HL-60 (cell line): ENCODE data around the gene EVA1A.

Source experiments
- DNase-seq, 2 experiments: peaks; one replicate each; pipeline ENCODE4 v3.0.0-alpha.2; 2010 to 2020; ENCODE audit warnings: low read depth in 1 of 2, low spot score in 1 of 2
- H3K27ac ChIP-seq: fragments of 250-450 bp; sonication (Bioruptor Pico); replicated peaks from 2 replicates; pipeline ENCODE4 v1.5.1; 2020; ENCODE audit warnings: mild to moderate bottlenecking, moderate library complexity
- H3K27me3 ChIP-seq: fragments of 250-450 bp; sonication (Bioruptor Pico); 2 replicates; pipeline ENCODE4 v1.5.1; 2021; ENCODE audit warnings: mild to moderate bottlenecking, moderate library complexity; ENCODE audit not compliant: insufficient read depth, poor library complexity, severe bottlenecking
- H3K4me3 ChIP-seq: replicated peaks from 2 replicates; pipeline ENCODE4 v1.5.1; 2011; ENCODE audit warnings: mild to moderate bottlenecking, control low read depth, low read length; ENCODE audit not compliant: insufficient read depth
- CTCF ChIP-seq: IDR thresholded peaks from one replicate; pipeline ENCODE4 v1.5.1; 2011; ENCODE audit warnings: low read length, control low read depth, inconsistent platforms; ENCODE audit not compliant: insufficient read depth
- GABPA ChIP-seq: IDR thresholded peaks from 2 replicates; pipeline ENCODE4 v1.6.1; 2012; ENCODE audit warnings: low read depth
- POLR2AphosphoS5 ChIP-seq: IDR thresholded peaks from 2 replicates; pipeline ENCODE4 v1.6.1; 2012; ENCODE audit warnings: low read depth
- SPI1 ChIP-seq: IDR thresholded peaks from 2 replicates; pipeline ENCODE4 v1.6.1; 2012; ENCODE audit warnings: low read depth, mild to moderate bottlenecking, borderline replicate concordance
- TF ChIP-seq, protein P1 (sequence below): IDR thresholded peaks from 2 replicates; pipeline ENCODE4 v1.6.1; 2012; ENCODE audit warnings: low read depth; ENCODE audit not compliant: insufficient replicate concordance

Gene EVA1A

GRCh38 chr2:75465317-75465984 lies 95.3 kb downstream of the EVA1A start:
- Histone ChIP-seq H3K27ac (no peak overlapping the region), H3K4me3 (no peak overlapping the region), H3K27me3 (no peaks in the 10 kb centered on the region)
- no peak for TF ChIP-seq CTCF
- TF ChIP-seq POLR2AphosphoS5: no peak
- DNase-seq: no peak

DNA sequence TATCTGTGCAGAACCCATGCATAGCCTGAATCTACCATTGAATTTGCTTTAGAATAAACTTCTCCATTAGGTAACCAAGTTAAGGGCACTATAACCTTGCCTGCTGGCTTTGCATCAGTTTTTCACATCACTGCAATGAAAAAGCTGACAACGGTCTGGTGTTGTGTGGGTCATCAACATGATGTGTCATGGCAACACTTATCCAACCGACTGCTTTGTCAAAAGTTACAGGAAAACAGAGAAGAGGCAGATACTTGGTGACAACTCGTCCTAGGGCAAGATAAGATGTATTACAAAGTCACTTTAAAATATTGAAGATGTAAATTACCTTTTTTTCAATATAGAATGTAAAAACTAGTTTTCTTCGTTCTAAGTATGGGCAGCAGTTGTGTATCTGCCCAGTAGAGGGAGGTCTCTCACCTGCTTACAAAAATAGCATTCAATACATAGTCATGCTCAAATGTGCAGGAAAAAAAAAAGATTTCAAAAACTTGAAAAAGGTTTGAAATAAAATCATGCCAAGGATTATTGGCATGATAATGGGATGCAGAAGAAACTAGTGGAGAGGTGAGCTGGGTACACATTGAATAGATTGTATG lies 96.3 kb downstream of the EVA1A start:
- DNase-seq: no peak
- Histone ChIP-seq H3K27ac (no peak overlapping the region), H3K4me3 (no peak overlapping the region), H3K27me3 (no peaks in the 10 kb centered on the region)
- TF ChIP-seq POLR2AphosphoS5: no peak
- TF ChIP-seq CTCF: no peak
- TF ChIP-seq, protein P1, sequence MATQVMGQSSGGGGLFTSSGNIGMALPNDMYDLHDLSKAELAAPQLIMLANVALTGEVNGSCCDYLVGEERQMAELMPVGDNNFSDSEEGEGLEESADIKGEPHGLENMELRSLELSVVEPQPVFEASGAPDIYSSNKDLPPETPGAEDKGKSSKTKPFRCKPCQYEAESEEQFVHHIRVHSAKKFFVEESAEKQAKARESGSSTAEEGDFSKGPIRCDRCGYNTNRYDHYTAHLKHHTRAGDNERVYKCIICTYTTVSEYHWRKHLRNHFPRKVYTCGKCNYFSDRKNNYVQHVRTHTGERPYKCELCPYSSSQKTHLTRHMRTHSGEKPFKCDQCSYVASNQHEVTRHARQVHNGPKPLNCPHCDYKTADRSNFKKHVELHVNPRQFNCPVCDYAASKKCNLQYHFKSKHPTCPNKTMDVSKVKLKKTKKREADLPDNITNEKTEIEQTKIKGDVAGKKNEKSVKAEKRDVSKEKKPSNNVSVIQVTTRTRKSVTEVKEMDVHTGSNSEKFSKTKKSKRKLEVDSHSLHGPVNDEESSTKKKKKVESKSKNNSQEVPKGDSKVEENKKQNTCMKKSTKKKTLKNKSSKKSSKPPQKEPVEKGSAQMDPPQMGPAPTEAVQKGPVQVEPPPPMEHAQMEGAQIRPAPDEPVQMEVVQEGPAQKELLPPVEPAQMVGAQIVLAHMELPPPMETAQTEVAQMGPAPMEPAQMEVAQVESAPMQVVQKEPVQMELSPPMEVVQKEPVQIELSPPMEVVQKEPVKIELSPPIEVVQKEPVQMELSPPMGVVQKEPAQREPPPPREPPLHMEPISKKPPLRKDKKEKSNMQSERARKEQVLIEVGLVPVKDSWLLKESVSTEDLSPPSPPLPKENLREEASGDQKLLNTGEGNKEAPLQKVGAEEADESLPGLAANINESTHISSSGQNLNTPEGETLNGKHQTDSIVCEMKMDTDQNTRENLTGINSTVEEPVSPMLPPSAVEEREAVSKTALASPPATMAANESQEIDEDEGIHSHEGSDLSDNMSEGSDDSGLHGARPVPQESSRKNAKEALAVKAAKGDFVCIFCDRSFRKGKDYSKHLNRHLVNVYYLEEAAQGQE: no peak
- no peak for TF ChIP-seq GABPA
- no peak for TF ChIP-seq SPI1

GRCh38 chr2:75462721-75463120 lies 98.0 kb downstream of the EVA1A start:
- Histone ChIP-seq H3K4me3 (no peak overlapping the region), H3K27me3 (no peaks in the 10 kb centered on the region), H3K27ac (no peak overlapping the region)
- DNase-seq: no peak
- TF ChIP-seq CTCF (no peak), GABPA (no peak), POLR2AphosphoS5 (no peak), SPI1 (no peak)
- TF ChIP-seq, protein P1: no peak
